Neural progenitor cell (in vitro differentiated cells): ENCODE results near the gene MAN2C1.
"Not testable (repeated sequence)": the region's sequence is repeated elsewhere in the genome, so short reads cannot be mapped to it uniquely, and the experiment has no call there.

ENCODE experiments used
- CTCF ChIP-seq: fragments of 200-600 bp; sonication (generic); IDR thresholded peaks from 2 replicates; pipeline ENCODE4 v1.5.1; 2017; ENCODE audit warnings: antibody characterized with exemption, mild to moderate bottlenecking
- EZH2phosphoT487 ChIP-seq: fragments of 200-600 bp; sonication (generic); IDR thresholded peaks from 2 replicates; pipeline ENCODE4 v1.6.1; 2017; ENCODE audit warnings: antibody characterized with exemption

GRCh38 chr15:75349351-75349669 lies 19.1 kb downstream of the MAN2C1 start:
- TF ChIP-seq CTCF, EZH2phosphoT487: not testable (repeated sequence)
